Stimulated activated CD4-positive, alpha-beta T cell treated with anti-CD3 and anti-CD28 coated beads, Interleukin-2, amount 100 ng/mL, for 48 hours (primary cell): Measurements from ENCODE around the gene PCED1B.

Source experiments
- DNase-seq, 2 donors: peaks; one replicate each; pipeline ENCODE4 v3.0.0-alpha.2; 2020

The PCED1B gene

DNA sequence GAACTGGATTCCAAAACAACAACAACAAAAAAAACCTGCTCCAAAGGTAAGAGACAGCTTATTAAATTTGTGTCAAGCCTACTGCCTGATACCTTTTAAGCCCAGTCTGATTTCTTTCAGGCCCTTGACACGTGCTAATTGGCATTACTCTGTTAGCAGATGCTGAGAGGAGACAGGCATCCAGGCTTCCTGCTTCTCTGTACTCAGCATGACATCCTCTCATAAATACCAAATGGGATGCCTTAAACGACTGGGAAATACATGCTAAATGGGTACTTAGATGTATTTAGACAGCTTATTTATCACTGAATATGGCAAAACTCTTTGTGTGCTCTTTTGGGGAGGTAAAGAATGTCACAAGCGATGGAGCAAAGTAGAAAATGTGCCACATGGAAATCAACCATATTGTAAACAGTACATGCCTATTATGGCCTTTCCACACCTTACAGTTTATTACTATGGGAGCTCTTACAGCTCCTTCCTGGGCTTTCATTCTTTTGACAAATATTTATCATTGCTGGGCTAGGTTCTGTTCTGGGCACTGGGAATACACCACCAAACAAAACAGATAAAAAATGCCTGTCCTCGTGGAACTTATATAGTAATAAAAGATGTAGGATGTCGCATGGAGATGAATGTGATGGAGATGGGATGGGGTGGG is 11.5 kb upstream of the PCED1B start:
- no peak for DNase-seq

DNA sequence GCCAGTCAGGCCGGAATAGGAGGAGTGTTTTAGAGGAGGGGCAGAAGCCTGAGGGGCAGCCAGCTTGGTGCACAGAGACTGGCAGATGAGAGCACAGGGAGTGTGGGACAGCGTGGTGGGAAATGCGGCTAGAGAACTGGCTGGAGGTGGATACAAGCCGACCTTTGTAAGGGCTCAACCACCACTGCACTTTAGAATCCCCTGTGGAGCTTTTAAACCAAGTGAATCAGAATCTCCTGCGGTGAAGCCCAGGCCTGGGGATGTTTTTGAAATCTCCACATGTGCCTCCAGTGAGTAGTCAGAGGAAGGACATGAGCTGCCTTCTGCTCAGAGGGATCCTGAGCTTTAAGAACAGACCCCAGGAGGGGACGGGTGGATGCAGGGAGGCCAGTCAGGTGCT is 10.9 kb upstream of the PCED1B start:
- no peak for DNase-seq

DNA sequence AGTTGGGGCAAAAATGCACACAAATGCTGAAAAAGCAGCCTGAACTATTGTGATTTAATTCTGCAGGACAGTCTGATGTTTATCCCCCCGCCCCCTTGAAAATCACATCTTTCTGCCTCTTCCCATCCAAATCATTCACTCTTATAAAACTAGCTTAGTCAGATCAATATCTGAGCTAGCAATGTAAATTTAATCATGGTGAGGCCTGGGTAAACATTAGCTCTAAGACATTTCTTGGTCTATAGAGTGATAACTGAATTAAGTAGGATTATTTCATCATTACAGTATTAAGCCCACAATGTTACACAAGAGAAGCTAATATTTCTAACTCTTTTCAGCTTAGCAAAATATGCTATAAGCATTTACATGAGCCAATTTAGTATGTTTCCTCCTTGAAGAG is 9.1 kb upstream of the PCED1B start:
- DNase-seq = no peak

DNA sequence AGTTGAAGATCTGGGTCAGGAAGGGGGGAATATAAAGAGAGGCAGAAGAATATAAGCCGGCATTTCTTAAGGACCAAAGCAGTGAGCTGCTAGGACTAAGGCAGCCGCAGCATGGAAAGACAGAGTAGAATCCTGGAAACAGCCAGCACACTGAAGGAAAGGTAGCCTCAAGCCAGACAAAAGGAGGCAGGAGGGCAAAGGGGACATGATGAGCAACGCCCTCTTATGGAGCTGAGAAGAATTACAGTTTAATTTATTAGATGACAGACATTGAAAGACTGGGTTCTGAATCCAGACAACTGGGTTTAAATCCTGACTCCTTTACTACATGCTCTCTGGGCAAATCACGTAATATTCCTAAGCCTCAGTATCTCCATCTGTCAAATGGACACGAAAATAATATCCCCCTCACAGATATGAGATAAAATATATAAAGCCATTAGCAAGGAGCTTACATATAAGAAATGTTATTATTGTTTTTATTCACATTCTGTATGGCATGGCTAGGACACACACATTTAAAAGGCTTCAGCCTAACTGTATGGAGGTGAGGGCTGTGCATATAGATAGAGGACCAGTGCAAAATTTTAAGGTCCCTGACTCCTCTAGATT is 8.1 kb upstream of the PCED1B start:
- DNase-seq = no peak

DNA sequence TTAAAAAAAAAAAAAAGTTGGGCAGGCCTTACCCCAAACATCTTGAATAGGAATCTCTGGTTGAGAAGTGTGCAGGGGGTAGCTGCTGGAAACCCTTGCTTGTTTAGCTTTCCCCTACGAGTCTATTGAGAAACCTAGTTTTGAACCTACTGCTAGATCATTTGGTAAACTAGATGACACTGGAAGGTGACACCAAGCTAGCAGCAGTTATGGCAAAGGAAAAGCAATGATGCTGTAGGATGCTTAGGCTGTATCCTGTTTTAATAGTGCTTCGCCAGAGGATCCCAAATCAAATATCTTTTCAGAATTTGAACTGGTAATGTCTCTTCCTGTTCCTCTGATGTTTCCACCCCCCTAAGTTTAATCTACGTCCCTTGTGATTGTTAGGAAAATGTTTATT is 5.5 kb upstream of the PCED1B start:
- DNase-seq = no peak

DNA sequence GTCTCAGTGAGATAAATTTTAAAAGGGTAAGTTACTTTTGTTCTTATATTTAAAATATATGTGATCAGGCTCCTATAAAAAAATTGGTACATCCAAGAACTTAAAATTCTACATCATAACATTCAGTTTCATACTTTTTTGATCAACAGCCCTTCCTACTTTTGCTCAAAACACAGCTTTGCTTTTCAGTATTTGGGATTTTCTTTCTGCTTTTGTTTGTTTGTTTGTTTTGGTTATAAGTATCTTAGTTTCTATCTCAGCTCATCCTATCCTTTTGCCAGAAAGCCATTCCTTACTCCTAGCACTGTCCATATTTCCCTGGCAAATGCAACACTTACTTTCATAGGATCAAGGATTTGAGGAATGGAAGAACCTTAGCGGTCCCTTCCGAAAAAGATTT is 4.7 kb upstream of the PCED1B start:
- no peak for DNase-seq

DNA sequence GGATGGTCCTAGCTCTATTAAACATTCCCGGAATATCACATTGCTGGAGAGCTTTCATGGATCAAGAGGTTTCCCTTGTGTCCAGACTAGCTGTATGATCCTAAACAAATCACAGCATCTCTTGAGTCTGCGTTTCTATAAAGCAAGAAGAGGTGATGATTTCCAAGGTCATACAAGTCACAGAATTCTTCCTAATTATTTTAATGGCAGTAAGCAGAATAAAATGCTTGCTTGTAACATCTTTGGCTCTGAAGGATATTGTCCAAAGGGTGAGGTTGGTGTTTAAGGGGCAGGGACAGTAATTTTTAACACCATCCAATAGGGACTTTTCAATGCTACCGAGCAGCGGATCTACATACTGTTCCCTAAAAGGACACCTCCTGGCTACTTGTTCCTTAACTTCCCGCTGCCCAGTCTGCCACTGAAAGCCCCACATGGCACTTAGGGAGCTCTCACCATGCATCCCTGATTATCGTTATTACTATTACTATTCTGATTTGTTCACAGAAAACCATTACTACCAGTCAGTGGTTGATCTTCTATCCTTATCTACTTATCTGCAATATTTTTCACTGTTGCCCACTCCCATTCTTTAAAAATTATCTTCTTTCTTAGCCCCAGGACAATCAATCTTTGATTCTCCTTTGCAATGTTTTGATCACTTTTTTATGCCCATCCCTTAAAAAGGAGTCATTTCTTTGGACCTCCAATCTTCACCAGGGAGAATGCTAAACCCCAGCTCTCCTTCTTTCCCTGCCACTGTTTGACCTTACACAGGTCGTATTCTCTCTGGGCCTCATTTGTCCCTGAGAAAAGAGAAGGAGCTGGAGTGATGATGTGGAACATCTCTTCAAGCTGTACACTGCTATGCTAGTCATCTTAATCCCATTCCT is 4.0 kb upstream of the PCED1B start:
- no peak for DNase-seq

DNA sequence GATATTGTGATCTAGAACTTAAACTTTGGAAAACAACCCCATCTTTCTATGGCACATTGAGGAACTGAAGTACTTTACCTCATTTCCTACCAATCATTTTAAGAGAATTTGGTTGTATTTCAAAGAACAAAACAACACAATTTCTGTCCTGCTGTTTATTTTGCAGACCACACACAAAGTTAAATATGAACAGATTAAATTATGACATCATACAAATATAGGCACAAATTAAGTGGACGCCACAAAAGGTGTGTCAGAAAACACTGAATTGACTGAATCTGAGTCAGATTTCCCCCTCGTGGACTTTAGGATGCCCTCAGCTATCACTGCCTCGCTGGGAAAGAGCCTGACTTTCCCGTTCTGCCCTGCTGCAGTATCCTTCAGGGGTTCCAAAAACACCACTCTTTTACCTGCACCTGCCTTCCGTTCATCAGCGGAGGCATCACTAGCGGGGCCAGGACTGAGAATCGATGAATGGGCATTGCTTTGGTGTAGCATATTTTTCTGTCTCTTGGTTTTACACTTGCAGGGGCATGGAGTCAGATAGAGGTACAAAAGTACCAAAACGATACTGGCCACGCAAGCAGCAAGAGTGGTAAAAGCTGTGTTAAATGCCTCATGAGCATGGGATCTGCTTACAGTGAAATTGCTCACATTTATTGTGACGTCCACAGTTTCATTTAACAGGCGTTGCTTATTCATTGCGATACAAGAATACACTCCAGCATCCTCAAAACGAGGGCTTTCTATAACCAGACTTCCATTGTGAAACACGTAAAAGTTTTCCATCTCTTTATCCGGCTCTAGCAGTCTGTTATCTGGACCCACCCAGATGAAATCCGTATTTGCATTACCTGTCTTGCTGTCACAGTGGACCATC is 2.0 kb upstream of the PCED1B start:
- DNase-seq = no peak

DNA sequence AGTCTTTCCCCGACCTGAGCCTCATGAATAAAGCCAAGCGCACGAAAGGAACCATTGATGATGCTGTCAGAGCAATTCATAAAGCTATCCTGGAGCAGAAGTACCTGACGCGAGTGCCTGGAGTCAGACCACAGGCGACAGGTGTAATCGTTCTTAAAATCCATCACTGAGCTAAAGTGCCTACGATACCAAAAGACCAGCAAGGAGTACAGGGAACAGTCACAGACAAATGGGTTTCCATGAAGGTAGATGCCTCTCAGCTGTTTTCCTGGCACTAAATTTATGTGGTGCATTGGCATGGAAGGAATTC is 1.4 kb upstream of the PCED1B start:
- no peak for DNase-seq

DNA sequence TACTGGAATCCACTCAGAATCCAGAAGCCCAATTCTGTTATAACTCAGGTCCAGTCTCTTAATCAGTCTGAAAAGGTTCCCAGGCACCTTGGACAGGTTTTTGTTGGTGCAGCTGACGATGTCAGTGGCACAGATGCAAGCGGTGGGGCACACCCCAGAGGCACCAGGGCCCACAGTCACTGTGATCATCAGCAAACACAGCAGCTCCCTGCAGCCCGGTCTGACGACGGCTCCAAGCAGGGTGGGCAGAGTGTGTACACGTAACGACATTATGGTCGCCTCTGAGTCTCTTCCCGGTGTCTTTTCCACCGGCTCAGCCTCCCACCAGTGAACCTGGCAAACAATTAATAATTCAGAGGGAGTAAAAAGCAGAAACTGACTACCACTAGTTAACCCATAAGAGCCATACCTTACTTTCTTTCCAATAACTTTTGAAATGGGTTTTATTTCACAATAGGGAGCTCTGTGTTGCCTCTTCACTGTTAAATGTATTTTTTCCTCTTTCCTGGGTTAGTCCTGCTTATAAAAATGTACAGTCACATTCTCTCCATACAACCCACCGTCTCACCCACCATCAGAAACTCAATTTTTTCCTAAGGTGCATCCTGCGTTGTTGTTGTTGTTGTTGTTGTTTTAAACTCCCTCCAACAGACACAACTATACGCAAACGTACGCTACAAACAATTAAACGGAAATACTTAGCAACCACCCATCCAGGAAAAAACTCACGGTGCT is 521 bp upstream of the PCED1B start:
- peak; percentile 21 to 33 for DNase-seq

DNA sequence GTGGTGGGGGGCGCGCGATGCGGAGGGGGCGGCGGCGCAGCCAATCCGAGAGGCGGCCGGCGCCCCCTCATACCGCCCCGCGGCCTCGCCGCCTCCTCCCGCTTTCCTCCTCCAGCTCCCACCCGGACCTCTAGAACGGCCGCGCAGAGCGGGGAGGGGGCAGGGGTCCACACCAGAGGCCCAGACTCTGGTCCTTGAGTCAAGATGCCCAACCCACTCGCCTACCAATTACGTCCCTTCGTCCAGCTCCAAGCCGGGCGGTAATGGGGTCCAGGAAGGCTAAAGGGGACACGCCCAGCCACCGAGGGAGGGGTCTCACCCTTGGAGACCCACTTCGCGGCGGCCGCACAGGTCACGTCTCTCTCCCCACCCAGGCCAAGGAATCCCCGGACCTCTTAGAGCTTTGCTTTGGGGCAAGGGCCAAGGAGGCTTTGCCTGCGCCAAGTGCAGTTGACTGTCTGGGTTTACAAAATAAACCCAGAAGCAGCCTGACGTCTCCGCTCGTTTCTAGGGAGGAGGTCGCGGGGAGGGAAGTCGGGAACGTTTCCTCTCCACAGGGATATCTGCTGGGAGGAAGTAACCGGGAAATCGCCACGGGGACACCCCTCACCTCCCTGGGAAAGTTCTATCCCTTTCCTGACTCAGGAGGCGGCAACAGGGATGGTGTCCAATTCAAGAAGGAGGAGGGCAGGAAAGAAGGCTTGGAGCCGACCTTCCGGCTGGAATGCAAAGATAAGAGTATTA is 732 bp downstream of the PCED1B start:
- peak; percentile 20 to 26 for DNase-seq

DNA sequence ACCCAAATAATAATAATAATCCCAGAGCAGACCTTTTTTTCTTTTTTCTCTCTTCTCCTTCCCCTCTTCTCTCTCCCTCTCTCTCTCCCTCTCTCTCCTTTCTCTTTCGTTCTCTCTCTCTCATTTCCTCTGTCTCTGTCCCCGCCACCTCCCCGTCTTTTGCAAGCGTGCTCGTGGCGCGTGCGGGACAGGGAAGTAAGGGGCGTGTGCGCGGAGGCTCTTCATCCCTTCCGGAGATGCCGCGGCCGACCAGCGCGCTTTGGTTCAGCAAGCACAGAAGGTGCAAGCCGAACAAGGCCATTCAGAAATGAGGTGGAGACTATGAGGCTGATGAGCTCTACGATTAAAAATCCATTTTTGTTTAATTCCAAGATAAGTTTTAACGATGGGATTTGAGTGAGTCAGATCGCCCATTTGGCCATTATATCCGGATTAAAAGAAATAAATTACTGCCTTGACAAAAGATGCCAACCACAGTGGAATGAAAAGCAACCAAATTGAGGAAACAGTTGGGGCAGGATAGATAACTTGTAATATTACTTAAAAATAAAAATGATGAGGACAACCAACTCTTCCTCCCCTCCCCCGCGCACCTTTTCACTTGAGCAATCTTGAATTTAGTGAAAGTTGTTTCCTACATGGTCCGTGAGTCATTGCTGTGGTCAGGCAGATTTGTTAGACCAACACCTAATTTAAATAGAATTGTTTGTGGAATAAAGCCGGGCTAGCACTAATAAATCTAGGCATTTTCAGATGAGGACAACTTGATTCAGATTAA is 1.5 kb downstream of the PCED1B start:
- peak; percentile 39 to 47 for DNase-seq

DNA sequence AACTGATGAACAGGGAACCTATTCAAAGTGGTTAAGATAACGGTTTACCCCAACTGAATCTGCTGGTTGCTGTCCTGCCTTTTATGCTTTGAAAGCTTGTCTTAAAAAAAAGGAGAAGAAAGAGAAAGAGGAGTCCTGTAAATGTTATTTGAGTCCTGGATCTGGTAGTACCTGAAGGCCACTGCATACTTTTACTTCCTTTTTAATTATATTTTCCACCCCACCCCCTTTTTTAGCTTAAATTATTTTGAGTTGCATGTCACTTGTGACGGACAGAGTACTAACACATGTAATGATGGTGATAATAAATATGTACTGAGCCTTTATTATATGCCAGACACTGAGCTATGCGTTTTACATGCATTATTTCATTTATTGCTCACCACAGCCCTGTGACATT is 2.9 kb downstream of the PCED1B start:
- DNase-seq = no peak

DNA sequence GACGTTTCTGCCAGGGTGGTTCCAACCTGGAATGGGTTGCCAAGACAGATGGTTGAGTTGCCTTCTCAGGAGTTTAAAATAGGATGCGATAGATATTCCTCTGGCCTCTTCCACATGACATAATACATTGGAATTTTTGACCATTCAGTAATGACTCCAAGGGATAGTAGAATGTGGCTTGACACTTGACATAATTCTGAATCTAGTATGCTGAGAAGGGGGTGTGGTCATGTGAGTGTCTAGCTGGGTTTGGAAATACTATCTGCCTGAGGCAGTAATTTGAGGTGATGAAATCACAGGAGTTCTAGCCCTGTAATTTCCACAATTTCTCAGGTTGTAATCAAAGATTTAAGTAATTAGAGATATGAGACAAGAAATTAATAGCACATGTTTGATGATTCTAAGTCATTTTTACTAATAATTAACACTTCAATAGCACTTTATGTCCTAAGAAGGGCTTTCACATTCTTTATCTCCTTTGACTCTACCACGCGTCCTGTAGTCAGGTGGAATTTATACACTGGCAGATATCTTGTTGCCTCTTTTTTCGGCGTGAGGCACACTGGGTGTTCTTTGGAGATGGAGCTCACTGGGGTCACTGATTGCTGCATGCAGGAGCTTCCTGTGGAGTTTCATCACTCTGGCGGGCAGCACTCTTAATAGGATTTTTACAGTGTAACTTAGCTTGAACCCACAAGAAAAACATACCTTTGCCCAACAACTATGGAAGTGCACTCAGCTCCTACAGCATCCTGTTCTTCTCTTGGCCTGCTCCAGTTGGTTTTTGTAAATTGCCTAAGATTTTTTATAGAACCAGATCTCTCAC is 3.6 kb downstream of the PCED1B start:
- DNase-seq = no peak

DNA sequence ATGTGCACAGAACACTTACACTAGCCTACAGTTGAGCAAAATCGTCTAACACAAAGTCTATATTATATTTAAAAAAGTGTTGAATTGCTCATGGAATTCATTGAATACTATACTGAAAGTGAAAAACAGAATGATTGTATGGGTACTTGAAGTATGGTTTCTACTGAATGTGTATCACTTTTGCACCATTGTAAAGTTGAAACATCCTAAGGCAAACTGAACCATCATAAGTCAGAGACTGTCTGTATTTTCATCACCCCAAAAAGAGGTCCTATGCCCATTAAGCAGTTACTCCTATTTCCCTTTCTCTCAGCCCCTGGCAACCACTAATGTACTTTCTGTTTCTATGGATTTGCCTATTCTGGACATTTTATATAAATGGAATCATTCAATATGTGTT is 4.8 kb downstream of the PCED1B start:
- DNase-seq = no peak

DNA sequence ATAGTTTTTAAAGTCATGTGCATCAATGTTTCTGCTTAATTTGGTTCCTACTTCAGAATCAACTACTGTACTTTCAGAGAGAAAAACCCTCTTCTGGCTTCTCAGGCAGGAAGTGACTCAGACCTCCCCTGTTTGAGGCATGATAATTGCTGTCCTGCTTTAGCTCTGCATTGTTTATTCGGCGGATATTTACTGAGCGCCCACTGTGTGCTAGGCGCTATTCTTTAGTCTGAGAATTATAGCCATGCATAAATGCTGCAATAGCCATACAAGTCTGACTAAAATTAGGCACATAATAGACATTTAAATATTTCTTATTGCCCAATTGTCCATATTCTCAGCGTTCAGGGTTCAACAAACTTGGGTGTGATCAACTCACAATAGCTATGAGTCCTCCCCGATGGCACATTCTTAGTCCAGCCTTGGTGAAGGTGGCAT is 6.4 kb downstream of the PCED1B start:
- DNase-seq = peak in 1 of 2 donors; percentile 23

DNA sequence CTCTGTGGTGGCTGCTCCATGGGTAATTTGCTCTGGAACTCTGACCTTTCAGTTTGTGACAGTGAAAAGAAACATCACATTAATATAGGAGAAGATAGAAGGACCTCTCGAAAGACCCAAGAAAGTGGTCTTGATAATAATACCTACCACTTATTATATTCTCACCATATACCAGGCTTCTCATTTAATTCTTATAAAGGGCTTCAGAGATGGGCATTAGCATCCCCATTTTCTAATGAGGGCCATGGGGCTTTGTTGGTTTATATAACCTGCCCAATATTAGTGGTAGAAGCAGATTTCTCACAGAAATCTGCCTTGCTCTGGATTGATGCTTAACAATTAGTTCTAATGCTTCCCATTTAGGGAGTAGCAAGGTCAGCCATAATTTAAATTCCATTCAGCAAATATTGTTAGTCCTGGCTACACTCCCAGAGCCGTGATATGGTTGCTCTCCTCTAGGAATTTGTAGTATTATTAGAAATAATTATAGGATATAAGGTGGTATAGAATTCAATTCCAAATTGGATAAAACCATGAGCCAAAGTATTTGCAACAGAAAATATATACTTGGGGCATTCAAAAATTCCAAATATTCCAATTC is 7.8 kb downstream of the PCED1B start:
- no peak for DNase-seq

DNA sequence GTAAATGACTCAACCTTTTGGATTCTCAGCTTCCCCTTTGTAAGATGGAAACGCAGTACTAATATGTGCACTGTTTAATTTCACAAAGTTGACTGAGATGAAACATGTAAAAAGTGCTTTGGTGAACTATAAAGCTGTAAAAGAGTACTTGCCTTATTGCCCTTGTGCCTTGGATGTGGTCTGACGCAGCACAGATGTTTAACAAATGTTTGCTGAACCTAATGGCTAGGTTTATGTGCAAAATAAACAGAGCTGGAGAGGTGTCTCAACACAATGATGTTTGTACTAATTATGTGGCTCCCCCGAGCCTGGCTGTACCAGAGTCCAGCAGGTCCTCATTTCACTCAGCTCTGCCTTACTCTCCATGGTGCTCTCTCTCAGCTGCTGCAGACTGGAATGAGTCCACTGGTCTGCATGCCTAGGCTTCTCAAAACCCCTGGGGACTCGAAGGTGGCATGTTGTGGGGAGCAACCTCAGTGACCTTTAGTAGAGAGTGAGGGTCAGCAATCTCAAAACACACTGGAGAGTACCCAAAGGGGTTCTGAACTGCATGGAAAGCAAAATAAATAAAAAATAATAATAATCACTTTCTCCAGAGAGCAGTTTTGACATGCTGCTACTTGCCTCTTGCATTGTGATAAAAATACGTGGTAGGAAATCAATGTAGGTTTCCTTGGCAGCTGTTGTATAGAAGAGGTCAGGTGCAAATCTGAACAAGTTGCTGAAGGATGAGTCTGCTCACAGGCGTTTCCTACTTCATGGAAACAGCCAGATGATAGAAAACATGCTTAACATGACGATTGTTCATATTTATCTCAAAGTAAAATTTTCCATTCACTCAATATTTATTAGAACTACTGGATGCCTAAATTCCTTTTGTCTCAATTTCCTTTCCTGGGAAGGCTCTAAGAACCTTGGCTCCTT is 8.9 kb downstream of the PCED1B start:
- DNase-seq = no peak
